GM06990 (cell line): ENCODE data around the gene MKX.

Experiments used
- DNase-seq: peaks from one replicate; pipeline ENCODE4 v3.0.0-alpha.2; 2011; ENCODE audit not compliant: insufficient read length; ENCODE audit errors: extremely low read depth
- H3K27me3 ChIP-seq: replicated peaks from 2 replicates; pipeline ENCODE4 v1.6.0; 2011; ENCODE audit warnings: low read length; ENCODE audit not compliant: control insufficient read depth, insufficient read depth
- H3K36me3 ChIP-seq: 2 replicates; pipeline ENCODE4 v1.5.1; 2011; ENCODE audit warnings: low read length; ENCODE audit not compliant: control insufficient read depth, insufficient read depth
- H3K4me3 ChIP-seq: replicated peaks from 2 replicates; pipeline ENCODE4 v1.5.1; 2011; ENCODE audit warnings: low read depth, mild to moderate bottlenecking, control low read depth, low read length
- TF ChIP-seq, protein P1 (sequence below): IDR thresholded peaks from 2 replicates; pipeline ENCODE4 v1.5.1; 2011; ENCODE audit warnings: low read length, control low read depth, mild to moderate bottlenecking, inconsistent platforms; ENCODE audit not compliant: insufficient read depth, poor library complexity, severe bottlenecking

MKX gene

DNA sequence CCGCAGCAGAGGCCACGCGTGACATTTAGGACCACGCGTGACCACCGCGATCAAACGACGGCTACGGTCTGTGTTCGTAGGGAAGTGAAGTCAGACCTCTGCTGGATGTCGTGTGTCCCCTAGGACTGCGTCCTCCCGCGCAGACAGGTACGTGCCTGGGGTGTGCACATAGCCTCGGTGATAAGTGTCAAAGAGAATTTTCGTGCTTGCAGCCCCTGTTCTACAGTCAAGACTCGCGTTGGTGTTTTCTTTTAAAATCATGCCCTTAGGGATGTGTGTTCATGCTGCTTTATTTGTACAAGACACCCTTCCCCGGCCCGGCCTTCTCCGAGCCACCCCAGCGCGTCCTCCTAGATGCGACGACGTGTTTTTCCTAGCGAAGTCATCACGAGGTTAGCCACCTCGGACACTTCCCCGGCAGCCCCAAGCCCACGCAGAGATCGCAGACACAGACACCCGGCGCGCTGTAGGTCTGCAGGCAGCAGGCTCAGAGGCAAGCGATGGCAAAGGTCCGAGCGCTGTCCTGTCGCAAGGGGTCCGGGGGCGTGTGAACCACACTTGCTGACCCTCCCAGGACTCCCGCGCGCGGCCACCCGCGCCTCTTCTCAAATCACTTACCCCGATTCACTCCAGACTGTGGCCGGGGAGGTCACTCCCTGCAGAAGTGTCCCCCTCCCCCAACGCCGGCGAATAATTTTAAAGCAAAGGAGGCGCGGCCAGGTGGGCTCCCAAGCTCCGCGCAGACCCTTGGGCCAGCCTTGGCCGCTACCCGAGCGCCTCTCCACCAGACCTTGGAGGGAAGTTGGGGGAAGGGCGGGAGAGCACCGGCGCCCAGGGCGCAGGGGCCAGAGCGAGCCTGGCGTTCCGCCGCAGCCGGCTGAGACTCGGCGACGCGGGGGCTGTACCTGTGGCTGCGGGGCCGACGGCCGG, 552 bp downstream of the MKX start:
- TF ChIP-seq, protein P1, sequence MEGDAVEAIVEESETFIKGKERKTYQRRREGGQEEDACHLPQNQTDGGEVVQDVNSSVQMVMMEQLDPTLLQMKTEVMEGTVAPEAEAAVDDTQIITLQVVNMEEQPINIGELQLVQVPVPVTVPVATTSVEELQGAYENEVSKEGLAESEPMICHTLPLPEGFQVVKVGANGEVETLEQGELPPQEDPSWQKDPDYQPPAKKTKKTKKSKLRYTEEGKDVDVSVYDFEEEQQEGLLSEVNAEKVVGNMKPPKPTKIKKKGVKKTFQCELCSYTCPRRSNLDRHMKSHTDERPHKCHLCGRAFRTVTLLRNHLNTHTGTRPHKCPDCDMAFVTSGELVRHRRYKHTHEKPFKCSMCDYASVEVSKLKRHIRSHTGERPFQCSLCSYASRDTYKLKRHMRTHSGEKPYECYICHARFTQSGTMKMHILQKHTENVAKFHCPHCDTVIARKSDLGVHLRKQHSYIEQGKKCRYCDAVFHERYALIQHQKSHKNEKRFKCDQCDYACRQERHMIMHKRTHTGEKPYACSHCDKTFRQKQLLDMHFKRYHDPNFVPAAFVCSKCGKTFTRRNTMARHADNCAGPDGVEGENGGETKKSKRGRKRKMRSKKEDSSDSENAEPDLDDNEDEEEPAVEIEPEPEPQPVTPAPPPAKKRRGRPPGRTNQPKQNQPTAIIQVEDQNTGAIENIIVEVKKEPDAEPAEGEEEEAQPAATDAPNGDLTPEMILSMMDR = no peak
- DNase-seq = peak; percentile 3
- H3K36me3 ChIP-seq = no peaks in the 10 kb centered on the region
- H3K4me3 ChIP-seq = no peak overlapping the region
- H3K27me3 ChIP-seq = no peaks in the 10 kb centered on the region; the same call in none of the 2 replicates

DNA sequence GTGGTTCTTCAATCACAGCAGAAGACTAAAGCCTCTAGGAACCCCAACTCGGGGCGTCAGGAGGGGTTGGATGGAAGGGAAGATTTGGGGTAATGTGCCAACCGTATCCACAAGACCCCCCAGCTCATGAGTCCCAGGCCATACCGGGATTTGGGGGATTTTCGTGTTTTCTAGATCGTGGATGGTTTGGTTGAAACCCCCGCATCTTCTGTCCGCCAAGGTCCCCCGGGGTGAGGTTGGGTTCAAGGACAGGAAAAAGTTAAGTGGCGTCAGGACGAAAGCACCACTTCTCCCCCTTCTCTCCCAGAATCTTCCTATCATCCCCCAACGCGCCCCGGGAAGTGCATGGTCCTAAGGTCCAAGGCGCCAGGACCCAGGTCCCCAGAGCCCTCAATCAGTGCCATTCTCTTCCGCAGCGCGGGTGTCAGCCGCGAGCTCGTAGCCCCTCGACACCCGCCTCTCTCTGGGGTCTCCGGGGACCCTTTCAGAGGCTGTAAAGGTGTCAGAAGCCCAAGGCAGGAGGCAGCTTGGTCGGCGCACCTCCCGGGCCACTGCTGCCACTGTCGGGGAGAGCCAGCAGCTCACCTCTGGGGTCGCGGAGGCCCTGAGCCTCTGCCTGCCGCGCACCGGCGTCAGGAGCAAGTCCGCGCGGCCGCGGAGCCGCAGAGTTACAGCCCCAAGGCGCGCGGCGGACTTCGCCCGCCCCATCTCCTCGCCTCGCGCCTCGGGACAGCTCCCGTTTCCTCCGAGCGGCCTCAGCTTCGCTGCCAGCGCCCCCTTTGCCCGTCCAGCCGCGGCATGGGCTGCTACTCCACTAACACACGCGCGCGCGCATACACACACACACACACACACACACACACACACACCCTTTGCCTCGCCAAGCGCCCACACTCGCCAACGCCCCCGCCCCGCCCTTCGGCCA, 1.5 kb downstream of the MKX start:
- DNase-seq = peak; percentile 25

DNA sequence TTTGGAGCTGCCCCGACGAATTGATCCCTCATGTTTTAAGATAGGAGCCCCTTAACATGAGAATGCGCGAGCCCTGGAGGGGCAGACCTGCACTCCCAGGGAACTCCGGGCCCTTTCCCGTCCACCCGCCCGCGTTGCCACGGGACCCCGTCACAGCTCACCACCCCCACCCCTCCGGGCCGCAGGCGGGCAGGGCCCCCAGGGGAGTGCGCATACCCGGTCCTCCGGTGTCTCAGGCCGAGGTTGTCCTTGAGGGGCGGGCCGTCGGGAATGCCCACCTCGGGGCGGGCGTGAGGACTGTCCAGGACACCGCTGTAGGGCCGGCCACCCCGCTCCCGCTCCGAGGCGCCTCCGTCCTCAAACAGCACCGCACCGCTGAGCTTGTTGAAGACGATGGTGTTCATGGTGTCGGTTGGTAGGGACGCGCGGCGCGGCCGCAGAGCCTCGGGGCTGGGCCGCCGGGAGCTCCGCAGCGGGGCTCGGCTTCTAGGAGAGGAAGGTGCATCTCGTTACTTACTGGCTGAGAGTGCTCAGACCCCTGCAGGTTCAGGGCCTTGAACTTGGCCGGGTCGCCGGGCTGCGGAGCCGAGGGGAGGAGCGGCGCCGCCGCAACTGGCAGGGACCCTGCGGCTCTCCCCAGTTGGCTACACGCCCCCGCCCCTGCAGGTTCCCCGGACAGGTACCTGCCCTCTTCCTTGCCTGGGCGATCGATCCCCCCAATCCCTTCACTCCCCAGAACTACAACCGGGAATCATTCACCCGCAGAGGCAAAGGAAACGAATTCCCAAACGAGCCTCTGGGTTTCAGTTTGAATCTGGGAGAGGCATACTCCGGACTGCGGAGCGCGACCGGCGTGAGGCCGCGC, 2.4 kb downstream of the MKX start:
- Histone ChIP-seq H3K4me3 (no peak overlapping the region), H3K27me3 (no peaks in the 10 kb centered on the region; the same call in none of the 2 replicates)

More for the DNA sequence above, 1.5 kb downstream of the MKX start:
- Histone ChIP-seq H3K4me3 (no peak overlapping the region), H3K27me3 (no peaks in the 10 kb centered on the region; the same call in none of the 2 replicates), H3K36me3 (no peaks in the 10 kb centered on the region)
- TF ChIP-seq, protein P1 = no peak

DNA sequence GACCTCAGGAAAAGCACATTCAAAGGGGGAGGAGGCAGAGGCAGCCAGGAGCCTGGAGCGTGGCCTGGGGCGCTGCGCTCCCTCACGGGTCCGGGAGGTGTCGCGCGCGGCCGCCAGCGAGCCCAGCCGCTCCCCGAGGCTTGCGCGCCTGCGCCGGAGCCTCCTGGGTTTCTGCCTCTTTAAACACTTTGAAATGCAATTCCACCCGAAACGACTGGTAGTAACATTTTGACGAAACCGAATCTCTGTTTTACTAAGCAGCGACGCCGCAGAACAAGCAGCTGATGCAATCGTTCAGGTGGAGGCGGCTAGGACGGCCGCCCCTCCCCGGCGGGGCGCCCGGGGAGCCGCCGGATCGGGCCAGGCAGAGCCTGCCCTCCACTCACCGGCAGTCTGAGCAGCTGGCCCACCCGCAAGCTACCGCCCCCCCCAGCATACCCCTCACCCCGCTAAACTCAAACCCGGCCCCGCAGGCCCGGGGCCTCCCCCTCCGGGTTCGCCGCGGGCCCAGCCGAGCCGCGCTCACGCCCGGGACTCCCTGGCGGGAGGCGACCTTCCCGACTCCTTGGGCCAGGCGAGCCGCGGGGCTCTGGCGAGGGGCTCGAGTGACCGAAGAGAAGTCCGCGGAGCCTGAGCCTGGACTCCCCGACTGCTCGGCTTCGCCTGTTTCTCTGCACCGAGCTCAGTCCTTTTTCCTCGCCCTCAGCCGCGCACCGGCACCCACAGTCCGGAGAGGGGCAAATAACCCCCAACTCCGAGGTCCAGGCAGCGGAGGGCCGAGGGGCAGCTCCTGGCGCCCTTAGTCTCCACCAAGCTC, 3.2 kb downstream of the MKX start:
- peak; percentile 87 for DNase-seq
- no peaks in the 10 kb centered on the region for H3K36me3 ChIP-seq
- H3K4me3 ChIP-seq = no peak overlapping the region; the same call in 1 of the 2 replicates
- no peaks in the 10 kb centered on the region; the same call in none of the 2 replicates for H3K27me3 ChIP-seq
- TF ChIP-seq, protein P1 = peak; percentile 35

More for the DNA sequence above, 2.4 kb downstream of the MKX start:
- TF ChIP-seq, protein P1 = no peak
- peak; percentile 43 for DNase-seq
- H3K36me3 ChIP-seq = no peaks in the 10 kb centered on the region
